ENCODE measurements around the gene GPR75.
"Not testable (repeated sequence)": the region's sequence is repeated elsewhere in the genome, so short reads cannot be mapped to it uniquely, and the experiment has no call there.

The GPR75 gene

GRCh38 chr2:53851052-53851757 is 8.6 kb downstream of the GPR75 start:
- DNase-seq = not testable (repeated sequence)

DNA sequence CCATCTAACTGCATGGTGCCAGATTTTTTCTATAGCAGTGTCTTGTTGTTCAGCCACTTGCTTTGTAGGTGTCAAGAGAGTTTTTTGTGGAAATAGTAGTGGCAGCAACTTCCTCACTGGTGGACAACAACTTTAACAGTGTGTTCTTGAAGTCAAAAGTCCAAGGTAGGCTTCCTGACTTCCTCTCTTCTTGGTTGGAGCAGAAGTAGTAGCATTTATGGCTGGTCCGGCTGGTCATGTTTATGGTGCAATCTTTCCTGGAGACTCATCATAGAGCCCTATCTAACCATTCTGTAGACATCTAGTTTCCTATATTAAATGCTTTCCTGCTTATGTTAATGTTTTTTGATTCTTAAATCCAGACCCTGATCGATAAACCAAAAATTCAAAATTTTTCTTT is 11.7 kb downstream of the GPR75 start:
- DNase-seq = no peak

DNA sequence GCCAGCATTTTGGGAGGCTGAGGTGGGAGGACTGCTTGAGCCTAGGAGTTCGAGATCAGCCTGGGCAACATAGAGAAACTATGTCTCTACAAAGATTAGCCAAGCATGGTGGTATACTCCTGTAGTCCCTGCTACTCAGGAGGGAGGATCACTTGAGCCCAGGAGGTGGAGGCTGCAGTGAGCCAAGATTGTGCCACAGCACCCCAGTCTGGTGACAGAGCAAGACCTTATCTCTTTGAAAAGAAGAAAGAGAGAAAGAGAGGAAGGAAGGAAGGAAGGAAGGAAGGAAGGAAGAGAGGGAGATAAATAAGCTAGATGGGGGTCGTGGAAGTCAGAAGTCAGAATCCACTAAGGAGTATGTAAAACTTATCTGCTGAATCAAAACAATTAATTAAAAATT is 16.2 kb downstream of the GPR75 start:
- DNase-seq = no peak

- no peak for DNase-seq
Measured at GRCh38 chr2:53842891-53843290, 16.9 kb downstream of the GPR75 start.

DNA sequence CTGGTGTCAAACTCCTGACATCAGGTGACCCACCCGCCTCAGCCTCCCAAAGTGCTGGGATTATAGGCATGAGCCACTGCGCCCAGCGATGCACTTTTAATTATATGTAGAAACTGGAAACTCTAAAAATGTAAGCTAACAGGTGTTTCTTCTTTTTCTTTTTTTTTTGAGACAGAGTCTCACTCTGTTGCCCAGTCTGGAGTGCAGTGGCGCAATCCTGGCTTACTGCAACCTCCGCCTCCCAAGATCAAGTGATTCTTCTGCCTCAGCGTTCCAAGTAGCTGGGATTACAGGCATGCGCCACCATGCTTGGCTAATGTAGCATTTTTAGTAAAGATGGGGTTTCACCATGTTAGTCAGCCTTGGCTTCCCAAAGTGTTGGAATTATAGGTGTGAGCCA is 18.1 kb downstream of the GPR75 start:
- not testable (repeated sequence) for DNase-seq

DNA sequence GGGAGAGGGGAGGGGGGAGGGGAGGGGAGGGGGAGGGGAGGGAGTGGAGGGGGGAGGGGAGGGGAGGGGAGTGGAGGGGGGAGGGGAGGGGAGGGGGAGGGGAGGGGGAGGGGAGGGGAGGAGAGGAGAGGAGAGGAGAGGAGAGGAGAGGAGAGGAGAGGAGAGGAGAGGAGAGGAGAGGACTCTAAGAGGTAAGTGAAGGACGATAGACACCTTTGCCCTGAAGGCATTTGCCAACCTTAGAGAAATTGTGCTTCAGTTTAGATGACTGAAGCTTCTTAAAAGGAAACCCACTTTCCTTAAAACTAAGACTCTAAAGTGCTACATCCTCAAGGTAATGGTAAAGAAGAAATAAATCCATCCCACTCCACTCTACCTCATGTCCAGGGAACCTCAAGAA is 19.2 kb downstream of the GPR75 start:
- no peak for DNase-seq

DNA sequence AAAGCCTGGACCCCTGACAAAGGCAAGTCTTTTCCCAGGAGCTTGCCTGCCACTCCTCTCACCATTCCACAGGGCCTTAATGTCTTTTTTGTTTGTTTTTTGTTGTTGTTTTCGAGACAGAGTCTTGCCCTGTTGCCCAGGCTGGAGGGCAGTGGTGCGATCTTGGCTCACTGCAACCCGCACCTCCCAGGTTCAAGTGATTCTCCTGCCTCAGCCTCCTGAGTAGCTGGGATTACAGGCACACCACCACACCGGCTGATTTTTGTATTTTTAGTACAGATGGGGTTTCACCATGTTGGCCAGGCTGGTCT is 29.8 kb downstream of the GPR75 start:
- not testable (repeated sequence) for DNase-seq

- DNase-seq = no peak
Measured at GRCh38 chr2:53829273-53829979, 30.3 kb downstream of the GPR75 start.

DNA sequence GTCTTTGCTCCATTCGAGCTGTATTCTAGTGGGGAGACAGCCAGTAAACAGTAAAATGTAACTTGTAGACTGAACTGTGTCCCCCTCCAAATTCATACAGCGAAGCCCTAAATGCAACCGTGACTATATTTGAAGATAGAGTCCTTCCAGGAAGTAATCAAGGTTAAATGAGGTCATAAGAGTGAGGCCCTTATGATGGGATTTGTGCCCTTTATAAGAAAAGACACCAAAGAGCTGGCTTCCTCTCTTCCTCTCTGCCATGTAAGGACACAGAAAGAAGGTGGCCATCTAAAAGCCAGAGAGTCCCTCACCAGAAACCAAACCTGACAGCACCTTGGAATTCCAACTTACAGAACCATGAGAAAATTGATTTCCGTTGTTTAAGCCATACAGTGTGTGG is 31.4 kb downstream of the GPR75 start:
- DNase-seq = no peak

DNA sequence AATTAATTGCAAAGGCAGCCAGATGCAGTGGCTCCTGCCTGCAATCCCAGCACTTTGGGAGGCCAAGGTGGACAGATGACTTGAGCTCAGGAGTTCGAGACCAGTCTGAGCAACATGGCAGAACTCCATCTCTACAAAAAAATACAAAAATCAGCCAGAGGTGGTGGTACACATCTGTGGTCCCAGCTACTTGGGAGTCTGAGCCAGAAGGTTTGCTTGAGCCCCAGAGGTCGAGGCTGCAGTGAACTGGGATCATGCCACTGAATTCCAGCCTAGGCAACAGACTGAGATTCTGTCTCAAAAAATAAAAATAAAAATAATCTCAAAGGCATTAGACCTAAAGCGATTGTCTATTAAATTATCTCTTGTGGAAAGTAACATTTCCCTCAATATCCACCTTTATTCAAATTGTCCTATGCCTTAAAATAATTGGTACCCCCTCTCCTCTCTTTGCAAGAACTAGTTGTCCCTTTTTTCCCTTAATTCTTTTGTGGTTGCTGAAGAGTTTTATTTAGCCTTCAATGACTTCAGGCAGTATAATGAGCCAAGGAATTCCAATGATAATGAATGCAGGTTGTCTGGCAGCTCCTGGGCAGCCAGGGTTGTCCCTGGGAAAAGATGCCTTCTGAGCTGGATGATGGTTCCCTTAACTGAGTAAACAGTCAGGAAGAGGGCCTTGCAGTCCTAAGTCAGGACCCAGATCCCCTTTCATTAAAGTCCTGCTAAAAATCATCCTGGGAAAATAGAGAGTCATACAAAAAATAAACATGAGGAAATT is 32.2 kb downstream of the GPR75 start:
- DNase-seq = no peak

DNA sequence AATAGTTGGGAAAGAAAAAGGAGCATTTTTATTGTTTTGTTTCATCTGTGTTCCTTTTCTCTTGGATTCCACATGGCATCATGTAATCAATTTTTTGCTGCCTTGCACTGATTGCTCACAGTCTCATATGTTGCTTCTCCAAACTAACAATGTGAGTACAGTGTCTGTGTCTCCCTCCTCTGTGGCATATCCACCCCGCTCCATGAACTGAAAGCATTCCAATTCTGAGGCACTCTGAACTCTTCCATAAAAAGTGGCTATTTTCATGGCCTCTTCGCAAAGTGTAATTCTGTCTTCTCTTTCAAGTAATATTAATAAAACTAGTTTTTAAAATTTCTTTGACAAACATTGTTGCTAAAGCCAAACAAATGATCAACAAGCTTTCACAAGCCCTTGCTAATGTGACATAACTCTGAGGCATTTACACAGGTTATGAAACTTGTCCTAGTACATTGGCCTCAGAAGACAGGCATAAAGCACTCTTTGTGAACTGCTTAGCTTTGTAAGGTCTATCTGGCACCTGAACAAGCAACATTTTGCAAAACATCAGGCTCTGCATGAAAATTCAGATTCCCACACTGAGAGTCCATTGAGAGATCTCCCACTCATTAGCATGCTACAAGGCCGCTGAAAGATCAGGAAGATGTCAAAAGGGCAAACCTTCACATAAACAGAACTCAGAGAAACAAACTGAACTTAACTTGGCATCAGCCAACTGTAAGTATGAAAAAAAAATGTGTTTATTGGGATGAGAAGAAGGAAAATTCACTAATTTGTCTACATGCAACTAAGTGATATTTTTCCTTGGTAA is 33.0 kb downstream of the GPR75 start:
- DNase-seq = no peak

GRCh38 chr2:53826030-53826410 is 33.7 kb downstream of the GPR75 start:
- no peak for DNase-seq

GRCh38 chr2:53823639-53824038 is 36.1 kb downstream of the GPR75 start:
- DNase-seq = not testable (repeated sequence)

DNA sequence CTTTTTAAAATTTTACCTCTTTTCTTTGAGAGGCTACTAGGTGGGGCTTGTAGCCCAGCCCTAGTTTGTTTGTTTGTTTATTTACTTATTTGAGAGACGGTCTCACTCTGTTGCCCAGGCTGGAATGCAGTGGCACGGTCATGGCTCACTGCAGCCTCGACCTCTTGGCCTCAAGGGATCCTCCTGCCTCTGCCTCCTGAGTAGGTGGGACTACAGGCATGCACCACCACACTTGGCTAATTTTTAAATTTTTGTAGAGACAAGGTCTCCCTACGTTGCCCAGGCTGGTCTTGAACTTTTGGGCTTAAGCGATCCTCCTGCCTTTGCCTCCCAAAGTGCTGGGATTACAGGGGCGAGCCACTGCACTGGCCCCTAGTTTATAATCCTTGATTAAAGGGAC is 38.0 kb downstream of the GPR75 start:
- DNase-seq = no peak

DNA sequence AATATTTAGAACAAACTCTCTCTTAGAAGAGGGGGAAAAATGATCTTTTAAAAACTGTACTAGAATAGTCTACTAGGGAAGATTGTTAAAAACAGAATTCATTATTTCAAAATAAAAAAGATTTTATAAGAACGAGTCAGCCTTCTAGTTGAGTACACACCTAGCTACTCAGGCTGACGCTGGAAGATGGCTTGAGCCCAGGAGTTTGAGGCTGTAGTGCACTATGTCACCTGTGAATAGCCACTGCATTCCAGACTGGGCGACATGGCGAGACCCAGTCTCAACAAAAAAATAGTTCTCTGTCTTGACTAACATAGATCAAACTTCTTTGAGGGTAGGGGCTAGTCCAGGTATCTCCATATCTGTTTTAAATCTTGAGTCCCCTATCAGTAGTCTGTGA is 39.1 kb downstream of the GPR75 start:
- no peak for DNase-seq

- no peak for DNase-seq
Measured at GRCh38 chr2:53820048-53820447, 39.7 kb downstream of the GPR75 start.

DNA sequence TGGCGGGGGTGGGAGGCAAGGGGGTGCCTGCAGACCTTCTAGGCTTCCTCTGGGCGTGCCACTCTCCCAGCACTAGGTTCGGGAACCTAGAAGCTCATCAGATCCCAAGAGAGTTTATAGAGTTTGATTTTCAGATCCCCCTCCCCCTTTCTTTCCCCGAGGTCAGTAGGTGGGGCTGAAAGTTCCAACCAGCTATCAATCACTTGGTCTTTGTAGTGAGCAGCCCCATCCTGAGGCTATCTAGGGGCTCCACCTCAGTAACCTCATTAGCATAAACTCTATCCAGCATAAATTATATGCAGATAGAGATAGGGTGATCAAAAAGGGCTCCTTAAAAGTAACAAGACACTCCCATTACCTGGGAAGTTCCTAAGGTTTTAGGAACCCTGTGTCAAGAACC is 40.1 kb downstream of the GPR75 start:
- no peak for DNase-seq

- no peak for DNase-seq
Measured at GRCh38 chr2:53818854-53819435, 40.8 kb downstream of the GPR75 start.

- DNase-seq = no peak
Measured at GRCh38 chr2:53813151-53813550, 46.6 kb downstream of the GPR75 start.

GRCh38 chr2:53811601-53812000 is 48.2 kb downstream of the GPR75 start:
- no peak for DNase-seq
